ENCODE results near the gene ABO.
"Not testable (repeated sequence)": the region's sequence is repeated elsewhere in the genome, so short reads cannot be mapped to it uniquely, and the experiment has no call there.

Gene ABO

DNA sequence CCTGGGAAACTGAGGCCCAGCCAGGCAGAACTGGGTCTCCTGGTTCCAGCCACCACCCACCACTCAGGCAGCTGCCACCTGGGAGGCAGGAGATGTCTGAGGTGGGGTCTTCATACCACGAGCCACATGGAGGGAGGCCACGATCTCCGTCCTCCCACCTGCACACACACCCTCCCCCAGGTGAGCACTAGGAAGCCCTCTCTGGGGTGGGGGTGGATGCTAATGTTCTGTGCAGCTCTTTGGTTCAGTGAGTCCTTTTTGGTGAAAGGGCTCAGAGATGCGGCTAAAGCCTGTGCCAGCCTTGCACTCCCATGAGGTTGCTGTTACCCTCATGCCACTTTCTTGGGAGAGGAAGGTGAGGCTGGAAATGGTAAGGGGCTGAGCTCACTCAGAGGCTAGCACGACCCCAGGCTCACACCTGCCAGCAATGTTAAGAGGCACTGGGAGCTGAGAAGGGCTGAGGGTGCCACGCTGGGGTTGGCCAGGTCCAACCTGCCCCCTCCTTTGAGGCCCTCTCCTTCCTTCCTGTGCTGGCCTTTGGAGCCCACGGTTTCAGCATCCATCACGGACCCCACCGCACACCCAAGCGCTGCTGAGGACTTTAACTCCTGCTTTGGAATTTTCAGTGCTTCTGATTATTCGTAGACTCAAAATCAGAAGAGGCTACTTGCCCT, 39.3 kb downstream of the ABO start:
- Histone ChIP-seq H3F3A (ENCODE audit: control insufficient read depth, insufficient read depth) (no peaks in the 10 kb centered on the region), H3K79me2 (ENCODE audit: control insufficient read depth, low read length) (no peaks in the 10 kb centered on the region), H3K9me2 (replicated peaks; ENCODE audit: control insufficient read depth, low read length) (no peaks in the 10 kb centered on the region), H3K27me3 (ENCODE audit: control insufficient read depth, low read length) (no peaks in the 10 kb centered on the region), H3K4me3 (ENCODE audit: low read length) (no peak overlapping the region), H3K27ac (ENCODE audit: low read depth, low read length) (no peak overlapping the region), H3K4me2 (ENCODE audit: low read length) (no peak overlapping the region), H3K9me3 (ENCODE audit: control insufficient read depth, insufficient read depth, low read length) (no peaks in the 10 kb centered on the region), H3K4me1 (ENCODE audit: control insufficient read depth, low read length) (peaks cover 7% of the 10 kb centered on the region), H4K20me1 (ENCODE audit: control insufficient read depth, insufficient read depth, low read depth, low read length) (no peaks in the 10 kb centered on the region), H3K36me3 (ENCODE audit: control insufficient read depth, low read length) (no peaks in the 10 kb centered on the region)
- TF ChIP-seq, protein P1, sequence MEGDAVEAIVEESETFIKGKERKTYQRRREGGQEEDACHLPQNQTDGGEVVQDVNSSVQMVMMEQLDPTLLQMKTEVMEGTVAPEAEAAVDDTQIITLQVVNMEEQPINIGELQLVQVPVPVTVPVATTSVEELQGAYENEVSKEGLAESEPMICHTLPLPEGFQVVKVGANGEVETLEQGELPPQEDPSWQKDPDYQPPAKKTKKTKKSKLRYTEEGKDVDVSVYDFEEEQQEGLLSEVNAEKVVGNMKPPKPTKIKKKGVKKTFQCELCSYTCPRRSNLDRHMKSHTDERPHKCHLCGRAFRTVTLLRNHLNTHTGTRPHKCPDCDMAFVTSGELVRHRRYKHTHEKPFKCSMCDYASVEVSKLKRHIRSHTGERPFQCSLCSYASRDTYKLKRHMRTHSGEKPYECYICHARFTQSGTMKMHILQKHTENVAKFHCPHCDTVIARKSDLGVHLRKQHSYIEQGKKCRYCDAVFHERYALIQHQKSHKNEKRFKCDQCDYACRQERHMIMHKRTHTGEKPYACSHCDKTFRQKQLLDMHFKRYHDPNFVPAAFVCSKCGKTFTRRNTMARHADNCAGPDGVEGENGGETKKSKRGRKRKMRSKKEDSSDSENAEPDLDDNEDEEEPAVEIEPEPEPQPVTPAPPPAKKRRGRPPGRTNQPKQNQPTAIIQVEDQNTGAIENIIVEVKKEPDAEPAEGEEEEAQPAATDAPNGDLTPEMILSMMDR (IDR thresholded peaks at IDR 0.05; ENCODE audit: low read depth, low read length, poor library complexity, severe bottlenecking) = no peak

GRCh38 chr9:133234577-133235322, 40.3 kb downstream of the ABO start:
- Histone ChIP-seq H3K4me3 (ENCODE audit: low read length) (no peak overlapping the region), H3K79me2 (ENCODE audit: control insufficient read depth, low read length) (no peaks in the 10 kb centered on the region), H3F3A (ENCODE audit: control insufficient read depth, insufficient read depth) (no peaks in the 10 kb centered on the region), H3K36me3 (ENCODE audit: control insufficient read depth, low read length) (no peaks in the 10 kb centered on the region), H4K20me1 (ENCODE audit: control insufficient read depth, insufficient read depth, low read depth, low read length) (no peaks in the 10 kb centered on the region), H3K27me3 (ENCODE audit: control insufficient read depth, low read length) (no peaks in the 10 kb centered on the region), H3K27ac (ENCODE audit: low read depth, low read length) (no peak overlapping the region), H3K9me3 (ENCODE audit: control insufficient read depth, insufficient read depth, low read length) (no peaks in the 10 kb centered on the region), H3K4me1 (ENCODE audit: control insufficient read depth, low read length) (peaks cover 7% of the 10 kb centered on the region), H3K9me2 (replicated peaks; ENCODE audit: control insufficient read depth, low read length) (no peaks in the 10 kb centered on the region), H3K4me2 (ENCODE audit: low read length) (no peak overlapping the region)
- no peak for TF ChIP-seq EZH2phosphoT487 (IDR thresholded peaks at IDR 0.05; ENCODE audit: borderline replicate concordance, low read length)
- TF ChIP-seq, protein P1 (IDR thresholded peaks at IDR 0.05; ENCODE audit: low read depth, low read length, poor library complexity, severe bottlenecking) = no peak

- Histone ChIP-seq H3K9me2 (replicated peaks; ENCODE audit: control insufficient read depth, low read length) (no peaks in the 10 kb centered on the region), H3K36me3 (ENCODE audit: control insufficient read depth, low read length) (no peaks in the 10 kb centered on the region), H3F3A (ENCODE audit: control insufficient read depth, insufficient read depth) (no peaks in the 10 kb centered on the region), H4K20me1 (ENCODE audit: control insufficient read depth, insufficient read depth, low read depth, low read length) (no peaks in the 10 kb centered on the region), H3K27ac (ENCODE audit: low read depth, low read length) (no peak overlapping the region), H3K4me3 (ENCODE audit: low read length) (no peak overlapping the region), H3K4me1 (ENCODE audit: control insufficient read depth, low read length) (peaks cover 4% of the 10 kb centered on the region), H3K27me3 (ENCODE audit: control insufficient read depth, low read length) (no peaks in the 10 kb centered on the region), H3K79me2 (ENCODE audit: control insufficient read depth, low read length) (no peaks in the 10 kb centered on the region), H3K4me2 (ENCODE audit: low read length) (no peak overlapping the region), H3K9me3 (ENCODE audit: control insufficient read depth, insufficient read depth, low read length) (no peaks in the 10 kb centered on the region)
- TF ChIP-seq, protein P1 (IDR thresholded peaks at IDR 0.05; ENCODE audit: low read depth, low read length, poor library complexity, severe bottlenecking) = no peak
- TF ChIP-seq EZH2phosphoT487 (IDR thresholded peaks at IDR 0.05; ENCODE audit: borderline replicate concordance, low read length) = no peak
Measured at GRCh38 chr9:133233681-133234432, 41.1 kb downstream of the ABO start.

- not testable (repeated sequence) for H3K4me1 ChIP-seq (ENCODE audit: control insufficient read depth, low read length); H3K4me2 ChIP-seq (ENCODE audit: low read length); H3K9me3 ChIP-seq (ENCODE audit: control insufficient read depth, insufficient read depth, low read length); H3F3A ChIP-seq (ENCODE audit: control insufficient read depth, insufficient read depth); H4K20me1 ChIP-seq (ENCODE audit: control insufficient read depth, insufficient read depth, low read depth, low read length); H3K27me3 ChIP-seq (ENCODE audit: control insufficient read depth, low read length); H3K27ac ChIP-seq (ENCODE audit: low read depth, low read length); H3K4me3 ChIP-seq (ENCODE audit: low read length); H3K79me2 ChIP-seq (ENCODE audit: control insufficient read depth, low read length); H3K36me3 ChIP-seq (ENCODE audit: control insufficient read depth, low read length); H3K9me2 ChIP-seq (replicated peaks; ENCODE audit: control insufficient read depth, low read length)
Measured at GRCh38 chr9:133231934-133232568, 43.0 kb downstream of the ABO start.

- H3K27me3 ChIP-seq (ENCODE audit: control insufficient read depth, low read length); H3K79me2 ChIP-seq (ENCODE audit: control insufficient read depth, low read length); H3K9me3 ChIP-seq (ENCODE audit: control insufficient read depth, insufficient read depth, low read length); H3K4me1 ChIP-seq (ENCODE audit: control insufficient read depth, low read length); H3K9me2 ChIP-seq (replicated peaks; ENCODE audit: control insufficient read depth, low read length); H3K4me2 ChIP-seq (ENCODE audit: low read length); H3K36me3 ChIP-seq (ENCODE audit: control insufficient read depth, low read length); H4K20me1 ChIP-seq (ENCODE audit: control insufficient read depth, insufficient read depth, low read depth, low read length); H3K4me3 ChIP-seq (ENCODE audit: low read length); H3F3A ChIP-seq (ENCODE audit: control insufficient read depth, insufficient read depth); H3K27ac ChIP-seq (ENCODE audit: low read depth, low read length): not testable (repeated sequence)
Measured at GRCh38 chr9:133230514-133230913, 44.5 kb downstream of the ABO start.

Data from DOHH2 (cell line).